Adrenal gland (tissue), 12 donors: Measurements from ENCODE around the gene CBX8. TPM values are rescaled to one million over a fixed set of nuclear protein-coding genes. Genes with fewer than 3 reads are reported as not detected.
"Not testable (repeated sequence)": the region's sequence is repeated elsewhere in the genome, so short reads cannot be mapped to it uniquely, and the experiment has no call there.

Experiments used
- DNase-seq, 7 donors: peaks; one replicate each; pipeline ENCODE4 v3.0.0-alpha.2; 2019 to 2020
- H3K27ac ChIP-seq, 5 donors: fragments of 200-600 bp; sonication (generic) in 4 of 5; 1 replicate in 3 of 5; 2 replicates in 2 of 5; pipeline versions ENCODE4 v1.5.1 to v1.8.0; 2016 to 2020; ENCODE audit warnings: mild to moderate bottlenecking in 1 of 5
- H3K27me3 ChIP-seq: fragments of 200-600 bp; 2 replicates; pipeline ENCODE4 v1.8.0; 2021
- H3K36me3 ChIP-seq, 2 donors: fragments of 200-600 bp; replicated peaks in 1 of 2; 1 replicate in 1 of 2; 2 replicates in 1 of 2; pipeline versions ENCODE4 v1.5.1 to v1.8.0; 2018 to 2022
- H3K4me1 ChIP-seq, 2 donors: fragments of 200-600 bp; replicated peaks in 1 of 2; 1 replicate in 1 of 2; 2 replicates in 1 of 2; pipeline versions ENCODE4 v1.5.1 to v1.8.0; 2018 to 2021
- H3K4me3 ChIP-seq, 4 donors: fragments of 200-600 bp; sonication (generic) in 3 of 4; one replicate each; pipeline ENCODE4 v1.5.1; 2016 to 2018
- H3K9me3 ChIP-seq, 3 donors: fragments of 200-600 bp; sonication (generic) in 1 of 3; replicated peaks in 1 of 3; 1 replicate in 2 of 3; 2 replicates in 1 of 3; pipeline versions ENCODE4 v1.5.1 to v1.8.0; 2016 to 2021
- CTCF ChIP-seq, 6 experiments: fragments of 450-650 bp in 4 of 6; fragments of 200-600 bp in 2 of 6; sonication (generic) in 1 of 6; IDR thresholded peaks; 1 replicate in 5 of 6; 2 replicates in 1 of 6; pipeline versions ENCODE4 v1.5.1 to v1.8.0; 2016 to 2021; ENCODE audit warnings: antibody characterized with exemption in 6 of 6, mild to moderate bottlenecking in 2 of 6, moderate library complexity in 1 of 6
- POLR2A ChIP-seq, 2 donors: fragments of 450-650 bp; IDR thresholded peaks; one replicate each; pipeline ENCODE4 v1.6.1; 2017; ENCODE audit warnings: antibody characterized with exemption in 2 of 2, mild to moderate bottlenecking in 2 of 2, moderate library complexity in 1 of 2
- WGBS, 4 donors: extraction: QIAGEN DNeasy Blood & Tissue Kit in 2 of 4; methylation state at CpG; one replicate each; pipeline versions ENCODE4 v1.1.5 to v1.1.7; 2013 to 2017; 5-methylcytosine and 5-hydroxymethylcytosine counted together
- intact Hi-C, 2 donors: fragments of 100-400 bp; cut with DNase I; formaldehyde crosslinking; loops; one replicate each; pipeline versions ENCODE4 v1.14.1 to v1.15.0; 2022 to 2023
- polyA plus RNA-seq, 3 donors: library from polyadenylated mRNA; stranded (reverse); fragments of 200-250 nt in 2 of 3; fragments of 350-450 nt in 1 of 3; fragmentation: Illumina TruSeq in 1 of 3; extraction: RNeasy Lipid Tissue Mini Kit (QIAGEN cat#74804) in 1 of 3; gene quantifications; one replicate each; pipeline ENCODE4 v1.2.3, GENCODE V29; 2013 to 2014
- total RNA-seq, 9 donors: library from RNA; depleted of rRNA in 4 of 9; stranded (reverse); fragments of >200 nt in 4 of 9; fragments of 120-200 nt in 1 of 9; fragmentation: NEBNext Ultra II Directional in 1 of 9; extraction: Animal tissue kit (Norgen Biotek cat#: 25700) in 1 of 9; gene quantifications; one replicate each; pipeline versions ENCODE4 v1.1.0 to v1.2.4, GENCODE V29; 2013 to 2023
- donor health status: healthy with polysubstance abuse.
- donor health status: Bipolar disorder and iron deficiency.
- donor health status: DM: yes; HTN: yes; CAD: no.
- donor health status: DM: no; HTN: no; CAD: no.
- donor health status: DM: no; HTN: no; CAD: no.
- donor health status: DM: yes; HTN: yes; CAD: no.

The CBX8 gene
- total and polyA plus RNA-seq, 12 donors, result 0.85 to 10.6 (median 5.5) TPM

- H3K27ac ChIP-seq, result no peak overlapping the region
- H3K27me3 ChIP-seq, result peaks cover 4% of the 10 kb centered on the region
- no peaks in the 10 kb centered on the region for H3K36me3 ChIP-seq
- H3K4me1 ChIP-seq, result no peaks in the 10 kb centered on the region
- 75 to 88% (median 86%) methylated on average over 15 to 21 of the region's 21 CpGs for WGBS, 4 donors
- no peak for TF ChIP-seq POLR2A (IDR thresholded peaks at IDR 0.05)
- TF ChIP-seq CTCF (IDR thresholded peaks at IDR 0.05), result no peak
- no peaks in the 10 kb centered on the region for H3K9me3 ChIP-seq
- no peak overlapping the region for H3K4me3 ChIP-seq
- DNase-seq, result no peak
- intact Hi-C loops, result no loop called here
Measured at GRCh38 chr17:79760197-79760906, 36.5 kb downstream of the CBX8 start.

- no peak for DNase-seq
- WGBS, 4 donors, result 86 to 94% (median 91%) methylated on average over 6 of the region's 6 CpGs
- Histone ChIP-seq H3K36me3 (no peaks in the 10 kb centered on the region), H3K4me1 (no peaks in the 10 kb centered on the region), H3K9me3 (no peaks in the 10 kb centered on the region), H3K4me3 (no peak overlapping the region), H3K27ac (no peak overlapping the region), H3K27me3 (peaks cover 6% of the 10 kb centered on the region)
- TF ChIP-seq CTCF (IDR thresholded peaks at IDR 0.05) (no peak), POLR2A (IDR thresholded peaks at IDR 0.05) (no peak)
- intact Hi-C loops, result no loop called here
Measured at GRCh38 chr17:79758271-79758670, 38.6 kb downstream of the CBX8 start.

GRCh38 chr17:79757140-79757745 lies 39.6 kb downstream of the CBX8 start:
- no peak for DNase-seq

GRCh38 chr17:79755591-79755990 lies 41.3 kb downstream of the CBX8 start:
- DNase-seq, result no peak
- Histone ChIP-seq H3K36me3 (no peaks in the 10 kb centered on the region), H3K27me3 (peaks cover 23% of the 10 kb centered on the region), H3K4me1 (no peaks in the 10 kb centered on the region), H3K9me3 (no peaks in the 10 kb centered on the region), H3K4me3 (no peak overlapping the region), H3K27ac (no peak overlapping the region)
- intact Hi-C loops, result no loop called here
- WGBS, 4 donors, result 86 to 92% (median 87%) methylated on average over 13 to 14 of the region's 14 CpGs
- TF ChIP-seq POLR2A (IDR thresholded peaks at IDR 0.05) (no peak), CTCF (IDR thresholded peaks at IDR 0.05) (no peak)

More at GRCh38 chr17:79757140-79757745, 39.6 kb downstream of the CBX8 start:
- TF ChIP-seq POLR2A (IDR thresholded peaks at IDR 0.05) (no peak), CTCF (IDR thresholded peaks at IDR 0.05) (no peak)
- Histone ChIP-seq H3K36me3 (no peaks in the 10 kb centered on the region), H3K4me1 (no peaks in the 10 kb centered on the region), H3K27ac (no peak overlapping the region), H3K4me3 (no peak overlapping the region), H3K27me3 (peaks cover 6% of the 10 kb centered on the region), H3K9me3 (no peaks in the 10 kb centered on the region)
- intact Hi-C loops, result no loop called here
- 91 to 95% (median 94%) methylated on average over 15 of the region's 15 CpGs for WGBS, 4 donors

GRCh38 chr17:79754903-79755302 lies 42.0 kb downstream of the CBX8 start:
- peaks cover 24% of the 10 kb centered on the region for H3K27me3 ChIP-seq
- 79 to 88% (median 84%) methylated on average over 5 to 9 of the region's 9 CpGs for WGBS, 4 donors
- H3K9me3 ChIP-seq, DNase-seq, H3K36me3 ChIP-seq, intact Hi-C loops, H3K27ac ChIP-seq, H3K4me3 ChIP-seq, H3K4me1 ChIP-seq: not testable (repeated sequence)
